Measurements from ENCODE around the gene KIR2DL3.

Gene KIR2DL3

GRCh38 chr19:54792814-54793213, 54.5 kb downstream of the KIR2DL3 start:
- DNase-seq (ENCODE audit: low spot score), result no peak

GRCh38 chr19:54795758-54796157, 57.4 kb downstream of the KIR2DL3 start:
- DNase-seq (ENCODE audit: low spot score), result no peak

All from HuH-7.5 (cell line).